Stimulated activated CD8-positive, alpha-beta memory T cell treated with anti-CD3 and anti-CD28 coated beads, Interleukin-7, amount 100 ng/mL, for 4 hours (primary cell): ENCODE data around the gene TEDC1.
A peak's percentile ranks its signal among the peaks of the same experiment; 100 is the strongest.

Experiments
- DNase-seq, 2 donors: peaks; one replicate each; pipeline ENCODE4 v3.0.0-alpha.2; 2020; ENCODE audit warnings: low read depth in 2 of 2

Gene TEDC1

GRCh38 chr14:105490572-105491365 lies at the start of gene TEDC1:
TEDC1 (plus strand) TSS chr14:105491246; CDS start chr14:105491376, 130 bp downstream.
- peak; percentile 99 for DNase-seq

GRCh38 chr14:105442125-105442524 lies 48.9 kb upstream of the TEDC1 start:
- DNase-seq, result no peak

GRCh38 chr14:105442834-105443233 lies 48.2 kb upstream of the TEDC1 start:
- no peak for DNase-seq

GRCh38 chr14:105444859-105445258 lies 46.2 kb upstream of the TEDC1 start:
- DNase-seq, result no peak

GRCh38 chr14:105445290-105445689 lies 45.8 kb upstream of the TEDC1 start:
- DNase-seq, result no peak

GRCh38 chr14:105445901-105446845 lies 44.9 kb upstream of the TEDC1 start:
- DNase-seq, result no peak

- DNase-seq, result no peak
Measured at GRCh38 chr14:105446971-105447370, 44.1 kb upstream of the TEDC1 start.

GRCh38 chr14:105447651-105448640 lies 43.1 kb upstream of the TEDC1 start:
- DNase-seq, result no peak

GRCh38 chr14:105448706-105449111 lies 42.3 kb upstream of the TEDC1 start:
- peak; percentile 36 to 42 for DNase-seq

- no peak for DNase-seq
Measured at GRCh38 chr14:105449276-105450122, 41.5 kb upstream of the TEDC1 start.

GRCh38 chr14:105450123-105450505 lies 40.9 kb upstream of the TEDC1 start:
- DNase-seq, result no peak

- no peak for DNase-seq
Measured at GRCh38 chr14:105450864-105451720, 40.0 kb upstream of the TEDC1 start.

- DNase-seq, result no peak
Measured at GRCh38 chr14:105452963-105453362, 38.1 kb upstream of the TEDC1 start.

- no peak for DNase-seq
Measured at GRCh38 chr14:105453847-105454246, 37.2 kb upstream of the TEDC1 start.

- DNase-seq, result no peak
Measured at GRCh38 chr14:105455086-105455640, 35.9 kb upstream of the TEDC1 start.

GRCh38 chr14:105455766-105456660 lies 35.0 kb upstream of the TEDC1 start:
- no peak for DNase-seq

- DNase-seq, result no peak
Measured at GRCh38 chr14:105456736-105457617, 34.1 kb upstream of the TEDC1 start.
